T follicular helper cell (primary cell): ENCODE measurements around the gene SLC2A11.
A peak's percentile ranks its signal among the peaks of the same experiment; 100 is the strongest.

Source experiments
- DNase-seq: peaks from one replicate; pipeline ENCODE4 v3.0.0-alpha.2; 2020; ENCODE audit warnings: low read depth
- total RNA-seq, 2 experiments: gene quantifications; one replicate each; lab custom pipeline; 2026; lab: John Stamatoyannopoulos, UW

Gene SLC2A11
- total RNA-seq, result 1.3 to 9.1 reads per million in 2 experiments

- peak; percentile 87 for DNase-seq
These were observed at the start of gene SLC2A11 for GRCh38 chr22:23857606-23858483. Gene SLC2A11 (plus strand): TSS chr22:23857875. CDS start chr22:23858000, 125 bp downstream.

- DNase-seq, result no peak
These were observed 45.3 kb upstream of the SLC2A11 start for GRCh38 chr22:23812378-23812777.

GRCh38 chr22:23815541-23816155 is 42.0 kb upstream of the SLC2A11 start:
- DNase-seq, result no peak

DNA sequence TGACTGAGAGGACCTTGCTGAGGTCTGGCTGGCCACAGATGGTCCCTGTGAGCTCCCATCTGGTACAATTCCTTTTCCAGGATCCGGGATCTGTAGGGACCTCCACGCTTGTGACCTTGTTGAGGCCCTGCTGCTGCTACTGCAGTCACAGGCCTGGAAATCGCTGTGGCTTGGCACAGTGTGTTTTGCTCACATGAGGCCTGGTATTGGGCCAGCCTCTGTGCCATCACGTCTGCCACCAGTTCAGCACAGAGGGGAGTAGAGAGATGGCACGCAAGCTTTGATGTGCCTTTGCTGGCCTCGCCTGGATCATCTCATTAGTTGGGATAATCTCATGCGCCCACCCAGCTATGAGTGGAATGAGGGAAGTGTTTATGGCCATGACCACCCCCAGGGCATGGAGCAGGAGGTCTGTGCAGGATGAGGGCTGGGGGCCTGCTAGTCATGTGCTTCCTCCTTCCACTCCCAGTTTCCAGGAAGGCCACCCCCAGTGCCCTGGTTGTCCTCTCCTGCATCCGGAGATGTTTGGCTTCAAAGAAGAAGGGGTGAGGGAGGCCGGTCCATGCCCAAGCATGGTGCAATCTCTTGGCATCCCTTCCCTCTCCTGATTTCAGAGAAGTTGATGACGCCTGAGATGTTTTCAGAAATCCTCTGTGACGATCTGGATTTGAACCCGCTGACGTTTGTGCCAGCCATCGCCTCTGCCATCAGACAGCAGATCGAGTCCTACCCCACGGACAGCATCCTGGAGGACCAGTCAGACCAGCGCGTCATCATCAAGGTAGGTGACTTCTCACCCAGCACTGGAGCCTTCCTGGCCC is 41.3 kb upstream of the SLC2A11 start:
- DNase-seq, result no peak

DNA sequence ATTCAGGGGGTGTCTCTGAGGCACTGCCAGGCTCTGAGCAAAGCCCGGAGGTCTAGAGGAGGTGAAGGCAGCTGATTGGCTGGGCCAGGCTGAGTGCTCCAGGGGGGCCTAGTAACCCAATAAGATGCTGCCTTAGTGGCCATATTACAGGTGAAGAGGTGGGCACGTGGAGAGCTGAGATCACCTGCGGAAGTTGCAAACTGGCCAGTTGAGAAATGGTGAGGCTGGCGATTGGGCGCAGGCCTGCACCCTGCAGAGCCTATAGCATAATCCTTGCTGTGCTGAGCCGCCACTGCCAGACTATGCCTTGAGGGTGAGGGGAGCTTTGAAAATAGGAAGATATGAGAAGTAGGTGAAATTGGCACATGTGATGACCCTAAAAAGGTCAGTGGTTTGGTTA is 40.5 kb upstream of the SLC2A11 start:
- DNase-seq, result no peak

GRCh38 chr22:23818541-23818940 is 39.1 kb upstream of the SLC2A11 start:
- no peak for DNase-seq

GRCh38 chr22:23820748-23821211 is 36.9 kb upstream of the SLC2A11 start:
- DNase-seq, result no peak

DNA sequence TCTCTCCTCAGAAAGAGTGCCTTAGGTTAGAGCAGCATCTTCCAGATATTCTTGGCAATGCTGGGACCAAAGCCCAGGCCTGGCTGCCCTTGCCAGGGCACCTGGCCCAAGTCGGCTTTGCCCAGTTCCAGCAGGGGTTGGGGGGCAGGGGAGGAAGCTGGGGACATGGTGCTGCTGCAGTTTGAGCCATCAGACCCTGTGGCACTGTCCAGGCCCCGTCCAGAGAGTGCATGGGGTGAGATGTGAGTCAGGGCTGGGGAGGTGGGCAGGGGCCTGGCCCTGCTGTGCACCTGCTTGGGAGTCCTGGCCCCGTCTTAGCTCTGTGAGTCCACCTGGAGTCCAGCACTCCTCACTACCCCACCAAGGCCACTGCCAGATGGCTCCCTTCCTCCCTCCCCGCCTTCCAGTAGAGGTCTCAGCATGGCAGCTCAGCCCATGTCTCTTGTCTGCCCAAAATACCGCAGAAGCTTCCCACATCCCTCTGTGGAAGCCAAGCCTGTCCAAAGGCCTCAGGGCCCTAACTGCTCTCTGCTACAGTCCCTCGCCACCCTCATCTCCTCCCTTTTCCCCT is 35.5 kb upstream of the SLC2A11 start:
- no peak for DNase-seq

GRCh38 chr22:23823331-23823791 is 34.3 kb upstream of the SLC2A11 start:
- no peak for DNase-seq

- no peak for DNase-seq
These were observed 33.0 kb upstream of the SLC2A11 start for GRCh38 chr22:23824476-23825245.

DNA sequence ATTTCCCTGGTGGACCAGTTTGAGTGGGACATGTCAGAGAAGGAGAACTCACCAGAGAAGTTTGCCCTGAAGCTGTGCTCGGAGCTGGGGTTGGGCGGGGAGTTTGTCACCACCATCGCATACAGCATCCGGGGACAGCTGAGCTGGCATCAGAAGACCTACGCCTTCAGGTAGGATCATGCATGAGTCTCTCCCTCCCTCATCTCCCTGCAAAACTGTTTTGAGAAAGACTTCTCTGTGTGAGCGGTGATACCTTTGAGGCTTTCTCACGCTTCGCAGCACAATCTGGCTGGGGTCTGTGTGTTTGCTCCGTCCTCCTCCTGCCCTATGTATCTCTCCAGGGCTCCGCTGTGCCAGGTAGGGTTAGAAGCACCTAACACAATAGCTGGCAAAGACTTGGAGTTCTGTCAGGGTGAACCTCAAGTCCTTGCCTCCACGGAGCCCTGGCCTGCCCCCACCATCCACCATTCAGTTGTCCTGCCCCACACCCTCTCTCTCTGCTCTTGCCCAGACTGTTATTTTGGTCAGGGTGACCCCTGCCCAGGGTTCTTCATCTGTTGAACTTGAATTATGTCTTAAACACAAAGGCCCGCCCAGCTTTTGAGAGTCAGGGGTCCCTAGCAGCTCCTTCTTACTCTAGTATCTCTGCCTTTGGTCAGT is 32.3 kb upstream of the SLC2A11 start:
- no peak for DNase-seq

DNA sequence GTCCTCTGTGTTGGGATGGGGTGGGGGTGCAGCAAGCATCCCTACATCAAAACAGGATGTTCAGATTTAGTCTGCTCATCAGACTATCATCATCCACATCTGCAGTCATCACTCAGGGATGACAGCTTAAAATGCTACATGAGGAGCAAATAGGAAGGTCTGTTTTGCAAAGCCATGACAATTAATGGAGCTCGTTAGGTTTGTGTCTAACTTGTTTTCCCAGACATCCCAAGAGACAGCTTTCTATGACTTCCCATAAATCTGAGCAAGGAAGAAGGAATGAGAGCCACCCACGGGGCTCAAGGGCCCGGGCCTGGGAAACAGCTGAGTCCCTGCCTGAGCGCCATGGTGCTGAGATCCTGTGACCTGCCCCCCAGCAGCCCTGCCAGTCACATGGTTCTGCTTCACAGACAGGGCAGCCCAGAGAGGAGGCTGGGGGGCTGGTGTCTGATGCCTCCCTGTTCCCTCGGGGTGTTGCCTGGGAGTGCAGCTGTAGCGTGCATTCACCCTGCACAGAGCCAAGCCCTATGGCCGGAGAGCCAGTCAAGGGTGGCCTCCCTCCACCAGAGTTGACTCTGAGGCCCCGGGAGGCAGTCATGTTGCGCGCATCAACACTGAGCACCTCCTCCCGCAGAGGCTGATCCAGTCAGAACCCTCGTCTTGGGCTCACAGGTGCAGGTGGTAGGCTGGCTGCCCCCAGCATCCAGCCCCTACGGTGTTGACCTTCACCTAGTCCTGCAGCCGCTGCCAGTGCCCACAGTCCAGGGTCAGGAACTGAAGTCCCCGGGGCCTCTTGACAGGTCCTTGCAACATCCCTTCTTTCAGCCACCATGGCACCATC is 30.9 kb upstream of the SLC2A11 start:
- no peak for DNase-seq

DNA sequence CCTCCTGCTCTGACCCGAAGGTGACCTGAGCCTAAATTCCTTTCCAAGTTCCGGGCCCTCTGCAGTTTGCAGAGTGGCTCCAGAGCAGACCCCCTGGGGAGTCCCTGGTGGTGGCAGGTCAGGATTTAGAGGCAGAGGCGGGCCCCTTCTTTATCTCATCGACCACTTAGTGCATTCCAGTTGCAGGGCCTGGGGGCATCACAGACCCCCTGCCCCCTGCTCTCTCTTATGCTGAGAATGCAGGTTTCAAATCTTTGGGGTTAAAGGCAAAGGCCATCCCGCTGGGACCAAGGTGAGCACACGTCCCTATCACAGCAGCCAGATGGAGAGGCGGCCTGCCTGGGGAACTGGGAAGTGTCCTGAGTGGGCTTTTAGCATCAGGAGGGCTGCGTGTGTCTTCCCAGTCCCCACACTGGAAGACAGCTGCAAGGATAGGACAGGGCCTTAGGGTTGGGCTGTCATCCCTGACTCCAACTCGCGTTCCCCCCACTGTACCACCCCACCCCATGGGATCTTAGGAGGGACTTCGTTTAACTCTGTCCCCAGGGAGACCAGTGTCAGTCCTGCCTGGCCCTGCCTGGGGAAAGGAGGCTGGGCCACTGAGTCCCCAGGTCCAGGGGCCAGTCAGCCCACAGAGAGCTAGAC is 30.2 kb upstream of the SLC2A11 start:
- DNase-seq, result no peak

DNA sequence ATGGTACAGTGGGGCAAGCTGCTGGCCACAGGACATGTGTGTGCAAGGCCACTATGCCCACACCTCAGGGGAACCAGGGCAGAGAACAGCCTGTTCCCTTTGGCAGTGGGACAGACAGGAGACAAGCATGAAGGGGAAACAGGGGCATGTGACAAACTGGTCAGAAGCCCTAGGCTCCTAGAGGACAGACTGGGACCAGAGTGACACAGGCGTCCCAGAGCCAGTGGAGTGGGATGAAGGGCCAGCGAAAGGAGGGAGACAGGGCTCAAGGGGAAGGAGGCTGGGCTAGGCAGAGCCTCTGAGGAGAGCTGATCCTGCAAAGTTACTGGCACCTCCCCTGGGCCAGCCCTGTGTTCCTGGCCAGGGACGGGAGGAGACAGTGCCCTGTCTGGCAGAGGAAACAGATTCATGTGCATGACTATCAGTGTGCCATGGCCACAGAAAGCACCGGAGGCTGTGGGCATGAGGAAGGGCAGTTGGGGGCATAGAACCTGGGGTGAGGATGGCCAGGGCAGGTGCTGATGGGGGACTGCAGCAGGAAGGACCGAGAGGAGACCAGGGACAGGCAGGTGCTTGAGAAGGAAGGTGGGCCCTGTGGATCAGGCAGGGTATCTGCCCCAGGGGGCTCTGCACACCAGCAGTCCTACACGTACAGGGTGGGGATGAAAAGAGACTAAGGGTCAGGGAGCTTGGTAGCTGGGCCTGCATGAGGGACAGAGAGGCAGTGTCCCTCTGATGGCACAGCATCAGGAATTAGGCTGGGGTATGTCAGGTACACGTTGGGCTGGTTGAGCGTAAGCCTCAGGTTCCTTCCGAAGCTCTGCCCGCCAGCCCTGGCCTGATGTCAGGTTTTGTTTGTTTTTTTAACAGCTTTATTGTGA is 28.6 kb upstream of the SLC2A11 start:
- DNase-seq, result no peak

- DNase-seq, result no peak
These were observed 27.8 kb upstream of the SLC2A11 start for GRCh38 chr22:23829845-23830372.

DNA sequence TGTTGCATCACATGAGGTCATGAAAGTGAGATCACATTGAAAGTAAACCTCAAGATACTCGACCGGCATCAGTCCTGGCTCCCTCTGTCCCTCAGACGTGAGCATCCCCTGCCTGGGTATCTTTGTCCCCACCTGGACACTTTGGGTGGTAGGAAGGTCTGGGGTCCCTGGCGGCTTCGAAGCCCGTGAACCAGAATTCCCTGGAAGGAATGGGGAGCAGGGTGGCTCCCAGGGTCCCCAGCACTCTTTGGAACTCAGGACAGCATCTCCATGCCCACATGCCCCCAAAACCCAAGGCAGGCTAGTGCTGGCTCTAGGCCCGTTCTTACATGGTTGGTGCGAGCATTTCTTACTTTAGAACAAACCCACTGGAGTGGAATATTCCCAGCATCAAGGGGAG is 26.4 kb upstream of the SLC2A11 start:
- DNase-seq, result no peak

GRCh38 chr22:23831781-23832180 is 25.9 kb upstream of the SLC2A11 start:
- no peak for DNase-seq
